Hypothalamus (tissue), 51 donors: ENCODE data around the gene MADD.

ENCODE experiments used
- DNase-seq, 51 donors: peaks; one replicate each; lab custom pipeline; 2025; lab: John Stamatoyannopoulos, UW

Gene MADD

DNA sequence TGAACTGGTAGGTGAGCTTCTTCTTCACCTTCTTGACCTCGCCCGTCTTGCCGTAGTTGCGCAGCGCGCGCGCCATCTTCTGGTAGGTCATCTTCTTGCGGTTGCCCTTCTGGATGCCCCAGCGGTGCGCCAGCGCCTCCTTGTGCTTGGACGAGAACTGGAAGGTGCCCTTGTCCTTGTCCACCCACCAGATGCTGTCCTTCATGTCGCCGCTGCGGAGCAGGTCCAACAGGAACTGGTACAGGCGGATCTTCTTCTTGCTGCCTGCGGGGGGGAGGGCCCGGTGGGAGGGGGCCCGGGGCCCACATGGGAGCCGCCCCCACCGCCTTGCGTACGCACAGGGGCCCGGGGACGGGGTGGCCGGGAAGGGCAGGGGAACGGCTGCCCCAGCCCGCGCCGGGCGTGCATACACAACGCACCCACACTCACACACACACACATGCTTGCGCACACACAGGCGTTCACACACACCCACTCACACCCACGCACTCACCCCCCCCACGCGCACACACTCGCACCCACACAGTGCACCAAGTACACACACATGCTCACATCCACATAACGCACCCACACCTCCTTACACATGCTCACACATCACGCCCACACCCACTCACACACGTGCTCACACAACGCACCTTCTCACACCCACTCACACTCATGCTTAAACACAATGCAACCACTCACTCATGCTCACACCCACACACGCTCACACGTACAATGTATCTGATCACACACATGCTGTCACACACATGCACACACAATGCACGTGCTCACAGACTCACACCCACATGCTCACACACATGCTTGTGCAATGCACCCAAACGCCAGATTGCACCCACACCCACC is 85.6 kb downstream of the MADD start:
- peak; percentile 36 to 93 (median 80) for DNase-seq

DNA sequence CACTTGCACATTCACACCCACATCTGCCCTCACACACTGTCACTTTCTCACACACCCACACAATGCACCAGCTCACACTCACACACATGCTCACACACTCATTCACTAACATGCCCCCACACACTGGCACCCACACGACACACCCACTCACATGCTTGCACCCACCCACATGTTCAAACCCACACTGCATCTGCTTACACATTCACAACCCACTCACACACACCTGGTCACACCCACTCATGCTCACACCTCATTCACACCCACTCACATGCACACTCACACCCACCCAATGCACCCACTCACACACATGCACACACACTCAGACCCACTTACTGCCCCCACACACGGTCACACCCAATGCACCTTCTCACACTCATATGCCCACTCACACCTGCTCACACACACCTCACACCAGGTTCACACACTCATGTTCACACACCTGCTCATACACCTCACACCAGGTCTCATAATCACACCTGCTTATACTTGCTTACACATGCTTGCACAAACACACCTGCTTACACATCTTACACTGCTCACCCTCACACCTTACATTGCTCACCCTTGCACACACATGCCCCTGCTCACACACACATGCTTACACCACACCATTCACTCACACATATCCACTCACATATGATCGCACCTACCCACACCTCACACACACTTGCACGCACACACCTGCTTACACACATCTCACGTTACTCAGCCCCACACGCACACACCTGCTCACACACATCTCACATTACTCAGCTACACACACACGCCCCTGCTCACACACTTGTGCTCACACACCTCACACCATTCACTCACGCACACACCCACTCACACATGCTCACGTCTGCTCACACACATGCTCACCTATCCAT is 86.4 kb downstream of the MADD start:
- DNase-seq, result no peak

DNA sequence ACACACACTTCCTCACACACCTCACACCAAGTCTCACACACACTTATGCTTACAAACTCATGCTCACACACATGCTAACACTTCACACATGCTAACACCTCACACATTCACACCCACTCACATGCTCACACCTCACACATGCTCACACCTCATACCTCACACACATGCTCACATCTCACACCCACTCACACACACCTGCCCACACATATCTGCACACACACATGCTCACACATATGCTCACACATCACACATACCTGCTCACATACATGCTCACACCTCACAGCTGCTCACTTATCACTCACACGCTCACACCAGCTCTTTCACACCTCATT is 87.0 kb downstream of the MADD start:
- no peak for DNase-seq

DNA sequence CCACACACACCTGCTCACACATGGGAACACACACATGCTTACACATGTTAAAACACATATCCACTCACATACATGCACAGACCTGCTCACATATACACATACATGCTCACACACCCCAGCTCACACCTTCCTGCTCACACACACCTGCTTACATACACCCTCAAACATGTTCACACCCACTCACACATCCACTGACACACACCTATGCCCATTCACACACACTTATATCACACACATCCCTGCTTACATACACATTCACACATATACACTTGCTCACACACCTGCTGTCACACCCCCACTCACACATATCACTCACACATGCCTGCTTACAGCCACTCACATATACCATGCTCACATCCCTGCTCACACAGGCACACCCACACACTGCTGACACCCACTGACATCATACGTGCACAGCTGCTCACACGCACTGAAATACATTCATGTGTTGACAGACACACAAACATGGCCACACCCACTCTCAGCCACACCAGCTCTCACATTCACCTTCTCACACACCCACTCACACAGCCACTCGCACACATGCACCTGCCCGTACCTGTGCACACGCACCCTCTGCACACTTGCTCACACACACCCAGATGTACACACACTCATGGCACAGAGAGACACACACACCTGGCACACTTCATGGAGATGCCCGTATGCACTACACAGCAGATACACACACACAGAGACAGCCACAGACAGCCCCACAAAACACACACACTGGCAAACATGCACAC is 88.2 kb downstream of the MADD start:
- DNase-seq, result no peak

DNA sequence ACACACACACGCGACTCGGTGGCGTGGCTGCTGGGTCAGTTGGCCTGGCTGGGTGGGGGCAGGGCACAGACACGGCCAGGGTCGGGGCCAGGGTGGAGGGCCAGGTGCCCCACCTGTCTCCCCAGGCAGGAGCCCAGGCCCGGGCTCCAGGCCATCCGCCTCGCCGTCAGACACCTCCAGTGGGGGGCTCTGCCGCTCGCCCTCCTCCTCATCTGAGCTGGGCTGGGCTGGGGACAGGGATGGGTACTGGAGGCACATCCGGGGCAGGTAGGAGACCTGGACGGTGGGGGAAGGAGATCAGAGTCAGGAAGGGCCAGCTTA is 88.8 kb downstream of the MADD start:
- DNase-seq, result no peak

DNA sequence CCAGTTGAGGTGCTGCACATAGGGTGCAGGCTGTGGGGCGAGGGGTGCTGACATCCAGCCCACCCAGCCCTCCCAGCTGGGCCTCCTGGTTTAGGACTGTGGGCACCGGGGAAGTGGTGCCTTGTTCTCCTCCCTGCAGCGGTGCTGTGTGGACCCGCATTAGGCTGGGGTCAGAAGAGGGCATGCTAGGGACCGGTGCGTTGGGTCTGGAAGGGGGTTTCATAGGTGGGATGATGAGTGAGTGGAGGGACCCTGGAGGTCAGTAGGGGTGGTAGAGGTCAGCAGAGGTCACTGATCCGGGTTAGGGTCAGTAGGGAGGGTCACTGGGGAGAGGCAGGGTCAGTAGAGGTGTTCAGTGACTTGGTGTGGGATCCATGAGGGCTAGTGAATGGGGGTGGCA is 89.2 kb downstream of the MADD start:
- no peak for DNase-seq

DNA sequence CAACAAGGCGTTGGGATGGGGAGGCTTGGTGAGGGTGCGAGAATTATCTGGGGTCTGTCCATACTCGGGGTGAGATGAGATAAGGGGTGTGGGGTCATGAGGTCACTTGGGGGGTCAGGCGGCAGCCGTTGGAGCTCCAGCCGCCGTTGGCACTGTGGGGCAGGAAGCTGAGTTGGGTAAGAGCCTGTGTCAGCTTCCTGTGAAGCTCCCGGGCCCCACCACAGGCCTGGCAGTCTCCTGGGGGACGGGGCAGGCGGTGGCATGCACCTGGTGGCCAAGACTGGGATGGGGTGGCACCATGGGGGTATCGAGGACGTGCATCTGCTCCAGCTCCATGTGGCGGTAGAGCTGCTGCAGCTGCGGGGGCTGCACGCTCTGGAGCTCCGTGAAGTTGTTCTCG is 89.7 kb downstream of the MADD start:
- no peak for DNase-seq

DNA sequence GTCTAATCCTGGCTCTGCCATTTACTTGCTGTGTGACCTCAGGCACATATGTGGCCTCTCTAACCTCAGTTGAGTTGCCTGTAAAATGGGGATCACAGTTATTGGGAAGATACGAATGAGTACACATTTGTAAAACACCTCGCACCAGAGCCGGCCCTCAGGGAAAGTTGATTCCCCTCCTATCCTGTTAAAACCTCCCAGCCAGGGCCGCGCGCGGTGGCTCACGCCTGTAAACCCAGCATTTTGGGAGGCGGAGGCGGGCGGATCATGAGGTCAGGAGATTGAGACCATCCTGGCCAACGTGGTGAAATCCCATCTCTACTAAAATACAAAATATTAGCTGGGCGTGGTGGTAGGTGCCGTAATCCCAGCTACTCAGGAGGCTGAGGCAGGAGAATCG is 90.4 kb downstream of the MADD start:
- DNase-seq, result no peak

DNA sequence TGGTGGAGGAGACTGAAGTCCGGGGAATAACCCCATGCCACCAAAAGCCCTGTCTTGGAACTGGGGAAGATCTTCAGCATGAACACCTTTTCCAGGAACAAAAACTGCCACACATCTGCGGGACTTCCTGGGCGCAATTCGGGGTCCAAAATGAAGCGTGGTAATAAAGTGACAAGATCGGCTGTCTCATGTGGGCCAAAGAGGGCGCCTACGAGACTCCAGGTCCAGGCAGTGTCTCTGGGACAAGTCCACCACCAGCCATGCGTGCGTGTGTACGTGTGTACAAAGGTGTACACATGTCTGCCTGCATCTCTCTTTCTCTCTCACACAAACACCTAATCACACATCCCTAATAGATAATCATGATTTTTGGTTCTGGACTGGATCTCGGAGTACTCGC is 91.5 kb downstream of the MADD start:
- no peak for DNase-seq

DNA sequence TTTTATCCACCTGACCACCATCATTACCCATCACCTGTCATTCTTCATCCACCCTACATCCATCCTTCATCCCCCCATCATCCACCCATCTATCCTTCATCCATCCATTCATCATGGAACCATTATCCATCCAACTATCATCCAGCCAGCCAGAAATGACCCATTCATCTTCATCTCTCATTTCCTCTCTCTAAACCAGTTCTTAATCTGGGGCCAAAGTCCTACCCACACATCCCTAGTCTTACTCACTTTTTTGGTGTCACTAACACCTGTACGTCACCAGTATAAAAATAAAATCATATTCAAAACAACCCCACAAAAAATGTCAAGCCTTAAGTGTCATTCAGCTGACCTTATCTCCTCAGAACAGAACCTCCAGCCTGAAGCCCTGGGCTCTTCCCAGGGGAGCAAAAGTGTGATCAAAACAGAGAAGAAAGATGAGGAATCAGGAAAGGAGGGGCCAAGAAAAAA is 96.1 kb downstream of the MADD start:
- DNase-seq, result no peak

DNA sequence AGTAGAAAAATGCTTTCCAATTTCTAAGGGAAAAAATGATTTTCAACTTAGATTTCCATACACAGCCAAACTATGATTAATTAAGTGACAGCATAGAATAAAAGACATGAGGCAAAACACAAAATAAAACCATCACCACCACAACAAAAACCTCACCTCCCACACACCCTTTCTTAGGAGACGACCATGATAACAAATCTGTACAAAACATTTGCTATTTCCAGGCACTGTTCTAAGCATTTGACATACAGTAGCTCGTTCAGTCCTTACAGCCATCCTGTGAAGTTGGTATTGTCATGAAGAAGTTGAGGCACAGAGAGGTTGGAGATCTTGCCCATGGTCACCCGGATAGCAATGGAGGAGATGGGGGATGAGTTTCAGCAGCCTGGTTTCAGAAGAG is 99.7 kb downstream of the MADD start:
- no peak for DNase-seq

DNA sequence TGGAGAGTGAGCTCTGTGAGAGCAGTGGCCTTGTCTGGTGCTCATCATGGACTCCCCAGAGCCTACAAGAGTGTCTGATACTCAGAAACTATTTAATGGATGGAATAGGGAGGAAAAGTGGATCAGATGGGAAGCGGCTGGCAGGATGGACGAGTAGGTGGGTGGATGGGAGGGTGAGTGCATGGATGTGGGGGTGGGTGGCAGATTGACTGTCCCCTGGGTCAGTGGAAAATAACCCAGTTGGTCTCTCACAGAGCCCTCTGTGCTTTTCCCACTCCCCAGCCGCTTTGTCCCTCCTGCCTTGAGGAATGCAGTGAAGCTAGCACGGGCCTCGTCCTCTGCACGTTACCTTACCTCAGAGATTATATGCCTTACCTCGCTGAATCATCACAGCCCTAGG is 102.5 kb downstream of the MADD start:
- DNase-seq, result no peak

DNA sequence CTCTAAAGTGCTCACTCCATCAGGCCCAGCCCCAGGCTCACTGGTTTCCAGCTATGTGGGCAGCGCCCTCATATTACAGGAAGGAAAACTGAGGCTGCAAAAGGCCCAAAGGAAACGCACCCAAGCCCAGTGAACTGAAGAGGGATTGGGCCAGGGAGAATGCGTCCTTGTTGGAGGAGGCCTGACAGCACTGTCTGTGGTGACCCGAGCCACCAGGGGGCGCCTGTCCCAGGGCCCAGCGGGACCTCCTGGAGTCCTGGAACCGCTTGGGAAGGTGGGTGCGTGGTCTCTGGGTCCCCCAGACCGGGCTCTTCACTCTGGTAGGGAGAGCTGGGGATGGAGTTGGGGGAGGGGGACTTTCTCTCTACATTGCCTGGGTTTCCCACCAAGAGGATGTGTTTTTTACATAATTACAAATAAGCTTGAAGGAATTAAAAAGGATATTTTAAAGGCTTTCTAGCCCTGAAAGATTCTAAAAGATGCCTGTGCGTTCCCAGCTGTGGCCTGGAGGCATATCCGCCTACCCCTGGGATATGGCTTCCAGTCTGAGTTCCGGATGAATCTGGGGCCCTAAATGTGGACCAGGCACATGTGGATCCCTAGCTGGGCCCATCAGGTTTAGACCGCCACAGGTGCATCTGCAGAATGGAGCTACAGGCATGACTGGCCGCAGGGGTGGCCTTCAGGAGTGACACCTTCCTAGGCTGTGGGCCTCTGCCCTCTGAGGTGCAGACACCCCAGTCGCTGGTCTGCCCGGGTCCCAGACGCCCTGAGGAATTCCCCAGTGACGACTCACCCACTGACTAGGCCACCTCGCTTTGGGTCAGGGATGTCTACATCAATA is 104.2 kb downstream of the MADD start:
- peak in 46 of 51 donors; percentile 9 to 84 (median 57) for DNase-seq

DNA sequence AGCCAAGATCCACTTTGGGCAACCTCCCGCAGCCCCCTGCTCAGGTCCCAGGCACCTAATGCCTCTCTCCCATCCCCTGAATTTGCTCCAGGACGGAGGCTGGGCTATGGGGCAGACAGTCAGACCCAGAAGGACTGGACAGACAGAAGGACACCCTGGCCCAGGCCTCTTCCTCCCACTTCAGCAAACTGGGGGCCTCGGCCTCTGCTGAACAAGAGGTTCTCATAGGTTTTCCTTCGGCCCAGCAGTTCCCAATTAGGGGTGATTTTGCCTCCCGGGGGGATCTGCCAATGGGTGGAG is 104.7 kb downstream of the MADD start:
- no peak for DNase-seq

DNA sequence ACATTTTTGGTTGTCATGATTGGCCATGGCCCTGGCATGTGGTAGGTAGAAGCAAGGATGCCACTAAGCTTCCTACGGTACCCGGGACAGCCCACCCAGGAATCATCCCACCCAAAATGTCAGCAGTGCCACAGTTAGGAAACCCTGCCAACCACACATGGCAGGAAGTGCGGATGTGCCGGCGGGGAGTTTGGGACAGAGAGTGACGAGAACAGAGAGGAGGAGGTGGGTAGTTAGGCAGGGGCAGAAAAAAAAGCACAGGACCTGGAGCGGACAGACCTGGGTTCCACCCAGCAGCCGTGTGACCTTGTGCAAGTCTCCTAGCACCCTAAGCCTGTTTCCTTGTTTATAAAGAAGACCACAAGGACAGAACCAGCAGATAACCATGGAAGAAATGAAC is 105.1 kb downstream of the MADD start:
- no peak for DNase-seq

DNA sequence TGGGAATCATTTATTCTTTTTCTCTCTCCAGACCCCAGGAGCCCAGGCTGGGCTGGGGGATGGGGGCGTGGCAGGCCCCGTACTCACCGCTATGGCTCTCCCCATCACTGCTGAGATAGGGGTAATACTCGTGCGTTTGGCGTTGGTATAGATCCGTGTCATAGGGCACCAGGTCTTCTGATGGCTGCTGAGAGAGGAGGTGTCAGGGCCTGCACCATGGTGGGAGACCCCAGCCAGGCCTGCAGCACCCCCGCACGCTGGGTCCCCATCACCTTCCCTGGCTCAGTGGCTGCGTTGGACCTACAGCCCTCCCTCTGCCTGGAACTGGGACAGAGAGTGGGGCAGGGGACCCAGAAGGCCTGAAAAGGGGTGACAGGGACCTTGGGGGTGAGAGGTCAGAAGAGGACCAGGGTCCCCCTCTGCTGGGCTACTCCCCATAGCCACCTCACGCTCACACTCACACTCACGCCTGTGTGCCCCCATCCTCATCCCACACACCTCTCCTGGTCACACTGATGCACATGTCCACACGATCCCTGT is 105.7 kb downstream of the MADD start:
- no peak for DNase-seq

DNA sequence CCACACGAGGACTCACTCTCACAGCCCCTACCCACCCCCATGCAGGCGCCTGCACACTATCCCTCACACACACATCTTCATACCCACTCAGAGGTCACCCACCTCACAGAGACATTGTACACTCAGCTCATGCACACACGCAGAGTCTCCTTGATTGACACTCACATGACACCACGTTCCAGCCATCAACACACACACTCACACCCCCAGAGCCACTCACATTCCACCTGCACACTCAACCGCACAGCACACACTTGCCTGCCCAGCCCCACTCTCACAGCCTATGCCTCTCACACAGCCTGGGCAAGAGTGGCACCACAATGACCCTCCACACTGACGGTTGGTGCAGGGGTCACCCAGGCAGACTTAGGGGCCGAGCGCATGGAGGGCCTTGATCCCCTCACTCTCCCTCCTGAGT is 106.2 kb downstream of the MADD start:
- no peak for DNase-seq

DNA sequence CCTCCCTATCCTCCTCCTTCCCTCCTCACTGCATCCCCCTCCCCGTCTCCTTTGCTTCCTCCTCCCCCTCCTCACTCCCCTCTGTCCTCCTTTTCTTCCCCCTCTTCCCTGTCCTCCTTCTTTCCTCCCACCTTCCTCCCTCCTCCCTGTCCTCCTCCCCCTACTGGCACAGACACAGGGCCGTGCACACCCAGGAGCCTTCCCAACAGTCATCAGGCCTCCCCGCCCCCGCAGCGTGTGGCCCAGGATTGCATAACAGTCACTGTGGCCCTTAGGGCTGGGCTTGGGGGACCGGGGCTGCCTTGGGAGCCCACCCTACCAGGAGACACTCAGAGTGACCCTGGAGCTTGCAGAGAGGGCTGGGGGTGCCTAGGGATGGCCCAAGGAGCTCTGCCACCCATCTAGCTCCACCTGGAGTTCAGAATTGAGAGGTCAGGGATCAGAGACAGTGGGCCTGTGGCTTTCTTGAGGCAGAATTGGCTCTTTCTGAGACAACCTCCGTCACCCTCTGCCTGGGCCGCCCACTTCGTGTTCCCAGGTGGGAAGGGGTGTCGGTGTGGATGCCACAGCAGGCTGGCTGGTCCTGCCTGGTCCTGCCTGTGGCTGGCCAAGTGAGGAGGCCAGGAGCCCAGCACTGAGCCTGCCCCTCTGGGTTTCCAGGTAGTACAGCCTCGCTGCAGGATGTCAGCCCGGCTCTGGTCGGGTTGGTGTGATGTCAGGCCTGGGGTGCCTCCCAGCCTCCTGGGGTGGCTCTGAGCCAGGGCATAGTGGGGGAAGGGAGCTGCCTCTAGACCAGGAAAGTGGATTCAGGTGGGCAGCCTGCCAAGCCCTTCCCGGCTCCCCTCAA is 106.8 kb downstream of the MADD start:
- DNase-seq, result peak in 4 of 51 donors; percentile 9 to 20 (median 15)

DNA sequence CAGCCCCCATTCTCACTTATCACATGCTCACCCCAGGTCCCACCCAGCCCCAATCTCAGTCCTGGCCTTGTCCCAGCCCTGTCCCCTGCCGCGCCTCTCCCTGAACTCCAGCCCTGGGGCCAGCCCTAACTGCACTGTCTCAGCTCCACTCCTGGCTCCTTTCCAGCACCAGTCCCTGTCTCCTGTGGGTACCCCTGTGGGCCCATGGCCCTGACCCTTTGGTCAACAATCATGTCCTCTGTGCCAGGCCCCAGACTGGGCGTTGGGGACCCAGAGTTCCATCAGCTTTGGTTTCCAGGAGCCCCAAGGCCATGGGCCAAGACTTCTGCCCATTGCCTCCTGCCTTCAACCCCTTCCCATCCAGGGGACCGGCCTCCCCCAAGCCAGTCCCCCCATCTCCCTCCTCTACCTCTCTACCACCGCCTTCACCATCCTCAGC is 107.7 kb downstream of the MADD start:
- no peak for DNase-seq
